GM19395 (cell line): ENCODE data around the gene MSLN.

Experiments used
- ATAC-seq: cut with Tn5 transposase; IDR thresholded peaks from one replicate; pipeline ENCODE4 v1.9.1; 2021; ENCODE audit warnings: mild to moderate bottlenecking, moderate library complexity; ENCODE audit not compliant: unreplicated experiment

The MSLN gene

DNA sequence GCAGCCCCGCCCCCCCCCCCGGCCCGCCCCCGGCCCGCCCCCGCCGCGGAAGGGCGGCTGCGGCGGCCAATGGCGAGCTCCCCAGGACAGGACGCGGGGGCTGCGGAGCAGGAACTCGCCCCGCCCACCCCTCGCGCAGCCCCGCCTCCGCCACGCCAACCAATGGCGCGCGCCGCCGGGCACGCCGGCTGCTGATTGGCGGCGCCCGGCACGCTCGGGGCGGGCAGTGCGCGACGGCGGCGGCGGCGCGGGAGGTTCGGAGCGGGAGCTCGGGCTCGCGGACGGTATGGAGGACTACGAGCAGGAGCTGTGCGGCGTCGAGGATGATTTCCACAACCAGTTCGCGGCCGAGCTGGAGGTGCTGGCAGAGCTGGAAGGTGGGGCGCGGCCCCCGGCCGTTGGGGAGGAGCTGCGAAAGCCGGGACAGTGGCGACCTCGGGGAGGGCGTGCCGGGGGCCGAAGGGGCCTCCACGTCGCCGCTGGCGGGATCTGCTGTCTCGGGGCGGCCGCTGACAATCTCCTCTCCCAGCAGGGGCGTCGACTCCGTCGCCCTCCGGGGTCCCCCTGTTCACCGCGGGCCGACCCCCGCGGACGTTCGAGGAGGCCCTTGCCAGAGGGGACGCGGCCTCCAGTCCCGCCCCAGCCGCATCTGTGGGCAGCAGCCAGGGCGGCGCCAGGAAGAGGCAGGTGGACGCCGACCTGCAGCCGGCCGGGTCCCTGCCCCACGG lies 28.0 kb downstream of the MSLN start, which contains the start of gene CHTF18:
Gene CHTF18 (plus strand): TSS at position 222 of the 728 bp plus-strand sequence. CDS start 65 bp downstream, at position 287.
- peak; percentile 72 for ATAC-seq

- ATAC-seq: no peak
These were observed 28.8 kb downstream of the MSLN start for GRCh38 chr16:789191-789850.

- no peak for ATAC-seq
These were observed 29.6 kb downstream of the MSLN start for GRCh38 chr16:790086-790485.

- no peak for ATAC-seq
These were observed 30.6 kb downstream of the MSLN start for GRCh38 chr16:791131-791530.

DNA sequence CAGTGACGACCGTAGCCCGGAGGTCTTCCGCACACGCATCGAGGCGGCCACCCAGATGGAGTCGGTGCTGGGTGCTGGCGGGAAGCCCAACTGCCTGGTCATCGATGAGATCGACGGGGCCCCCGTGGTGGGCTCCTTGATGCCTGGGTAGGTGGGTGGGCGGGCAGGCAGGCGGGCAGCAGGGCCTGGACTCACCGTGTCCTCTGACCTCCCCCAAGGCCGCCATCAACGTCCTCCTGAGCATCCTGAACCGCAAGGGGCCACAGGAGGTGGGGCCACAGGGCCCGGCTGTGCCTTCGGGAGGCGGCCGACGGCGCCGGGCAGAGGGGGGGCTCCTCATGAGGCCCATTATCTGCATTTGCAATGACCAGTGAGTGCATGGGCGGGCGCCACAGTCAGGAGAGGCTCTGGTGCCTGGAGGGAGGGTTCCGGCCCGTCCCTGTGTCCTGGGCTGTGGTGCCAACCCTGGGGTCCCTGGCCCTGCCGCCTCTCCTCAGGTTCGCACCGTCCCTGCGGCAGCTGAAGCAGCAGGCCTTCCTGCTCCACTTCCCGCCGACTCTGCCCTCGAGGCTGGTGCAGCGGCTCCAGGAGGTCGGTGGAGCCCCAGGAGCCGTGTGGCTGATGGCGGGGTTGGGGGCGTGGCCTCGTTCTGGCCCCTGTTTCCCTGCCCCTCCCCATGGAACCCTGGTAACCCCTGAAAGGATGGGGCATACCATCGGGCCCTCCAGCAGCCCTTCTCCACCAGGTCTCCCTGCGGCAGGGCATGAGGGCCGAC lies 31.9 kb downstream of the MSLN start:
- no peak for ATAC-seq

DNA sequence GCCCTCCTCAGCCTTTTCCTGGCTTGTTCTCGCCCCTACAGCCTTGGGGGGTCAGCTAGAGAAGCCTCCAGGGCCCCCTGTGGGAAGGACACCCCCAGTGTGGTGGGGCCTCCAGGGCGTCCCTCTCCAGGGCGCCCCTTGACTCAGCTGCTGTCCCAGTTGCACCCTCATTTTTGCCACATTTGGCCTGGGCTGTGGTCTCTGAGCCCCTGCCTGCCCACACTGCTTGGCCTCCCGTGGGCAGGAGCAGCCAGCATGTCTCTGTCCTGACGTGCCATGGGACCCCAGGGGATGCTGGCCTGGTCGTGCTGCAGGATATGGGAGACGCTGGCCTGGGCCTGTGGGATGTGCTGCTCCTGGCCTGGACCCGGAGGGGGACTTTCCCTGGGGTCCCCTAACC lies 32.9 kb downstream of the MSLN start:
- ATAC-seq: no peak

- ATAC-seq: no peak
These were observed 33.7 kb downstream of the MSLN start for GRCh38 chr16:794091-794822.

- ATAC-seq: no peak
These were observed 34.4 kb downstream of the MSLN start for GRCh38 chr16:794853-795466.

DNA sequence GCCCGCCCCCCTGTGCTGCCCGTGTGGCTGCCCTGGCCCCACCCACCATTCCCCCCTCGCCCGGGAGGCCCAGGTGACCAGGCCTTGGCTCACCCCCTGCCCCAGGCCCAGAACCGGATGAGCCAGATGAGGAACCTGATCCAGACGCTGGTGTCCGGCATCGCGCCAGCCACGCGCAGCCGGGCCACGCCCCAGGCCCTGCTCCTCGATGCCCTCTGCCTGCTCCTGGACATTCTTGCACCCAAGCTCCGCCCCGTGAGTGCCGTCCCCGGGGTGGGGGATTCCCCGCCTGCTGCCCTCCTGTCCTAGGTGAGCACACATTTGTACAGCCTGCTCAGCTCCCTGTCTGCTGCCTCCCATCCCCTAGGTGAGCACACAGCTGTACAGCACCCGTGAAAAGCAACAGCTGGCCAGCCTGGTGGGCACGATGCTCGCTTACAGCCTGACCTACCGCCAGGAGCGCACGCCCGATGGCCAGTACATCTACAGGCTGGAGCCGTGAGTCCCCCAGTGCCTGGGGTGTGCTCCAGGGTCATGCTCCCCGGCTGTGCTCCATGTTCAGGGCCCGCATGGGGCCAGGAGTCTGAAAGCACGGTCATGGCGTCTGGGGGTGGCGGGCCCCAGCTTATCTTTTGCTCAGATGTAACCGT lies 35.2 kb downstream of the MSLN start:
- no peak for ATAC-seq

- no peak for ATAC-seq
These were observed 36.0 kb downstream of the MSLN start for GRCh38 chr16:796296-797119.

- no peak for ATAC-seq
These were observed 36.5 kb downstream of the MSLN start for GRCh38 chr16:797120-797420.

DNA sequence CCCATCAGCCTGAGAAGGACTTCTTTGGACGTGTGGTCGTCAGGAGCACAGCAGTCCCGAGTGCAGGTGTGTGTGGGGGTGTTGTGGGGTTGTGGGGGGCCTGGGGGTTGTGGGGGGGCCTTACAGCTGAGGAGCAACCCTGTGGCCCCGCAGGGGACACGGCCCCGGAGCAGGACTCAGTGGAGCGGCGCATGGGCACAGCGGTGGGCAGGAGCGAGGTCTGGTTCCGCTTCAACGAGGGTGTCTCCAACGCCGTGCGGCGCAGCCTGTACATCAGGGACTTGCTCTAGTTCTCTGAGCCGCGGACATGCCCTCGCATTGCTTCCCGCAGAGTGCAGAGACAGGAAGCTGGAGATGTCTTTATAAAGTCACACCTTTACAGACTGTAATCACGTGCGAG lies 37.2 kb downstream of the MSLN start:
- ATAC-seq: no peak

DNA sequence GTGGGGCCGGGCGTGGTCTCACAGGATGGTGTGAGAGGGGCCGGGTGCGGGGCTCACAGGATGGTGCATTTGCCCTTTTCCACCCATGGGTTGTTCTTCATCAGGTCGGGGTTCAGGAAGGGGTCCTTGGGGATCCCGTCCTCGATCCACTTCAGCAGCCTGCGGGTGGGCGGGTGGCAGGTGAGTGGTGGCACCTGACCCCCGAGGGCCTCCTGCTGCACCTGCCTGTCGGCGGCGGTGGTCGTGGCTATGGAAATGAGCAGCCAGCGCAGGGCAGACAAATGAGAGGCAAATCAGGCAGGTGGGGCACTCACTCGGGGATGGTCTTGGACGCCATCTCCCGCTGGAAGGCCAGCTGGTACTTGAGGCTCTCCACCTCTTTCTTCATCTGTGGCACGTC lies 38.1 kb downstream of the MSLN start:
- no peak for ATAC-seq

DNA sequence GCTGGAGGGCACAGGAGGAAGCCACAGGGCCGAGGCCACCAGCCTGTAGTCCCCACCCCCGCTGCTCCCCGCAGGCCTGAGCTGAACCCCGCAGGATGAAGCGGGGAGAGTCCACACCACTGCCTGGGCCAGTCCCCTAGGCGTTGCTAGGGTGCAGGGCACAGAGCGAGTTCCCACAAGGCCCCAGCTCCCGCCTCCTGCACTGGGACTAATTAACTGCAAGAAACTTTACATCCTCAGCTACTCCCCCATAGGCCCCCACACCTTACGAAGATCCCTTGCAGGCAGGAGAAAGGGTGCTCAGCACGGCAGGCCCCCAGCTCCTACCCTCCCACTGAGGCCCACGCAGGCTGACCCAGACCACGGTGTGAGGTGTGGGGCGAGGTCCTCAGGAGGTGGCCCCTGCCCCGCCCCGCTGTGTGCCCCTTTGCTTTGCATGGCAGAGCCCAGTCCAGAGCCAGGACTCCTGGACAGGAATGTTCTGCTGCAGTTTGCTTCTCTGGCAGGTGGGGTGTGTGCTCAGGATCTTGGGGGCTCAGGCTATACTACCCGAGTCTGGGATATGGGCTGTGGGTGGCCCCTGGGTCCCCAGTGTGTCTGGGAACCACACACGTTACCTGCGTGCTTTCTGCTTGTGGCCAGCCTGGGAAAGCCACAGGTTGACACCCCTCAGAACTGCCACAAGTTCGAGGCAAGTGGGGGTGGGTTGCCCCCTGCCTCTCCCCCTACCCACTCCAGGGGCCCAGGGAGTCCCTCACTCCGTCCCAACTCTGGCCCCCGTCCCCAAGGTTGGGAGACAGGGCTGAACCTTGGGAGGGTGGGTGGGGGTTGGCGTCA lies 38.8 kb downstream of the MSLN start:
- no peak for ATAC-seq

GRCh38 chr16:799948-800833 lies 39.7 kb downstream of the MSLN start, which contains the start of gene GNG13:
GNG13 (minus strand) TSS chr16:800734; CDS start chr16:799077, 1,657 bp downstream.
- no peak for ATAC-seq

DNA sequence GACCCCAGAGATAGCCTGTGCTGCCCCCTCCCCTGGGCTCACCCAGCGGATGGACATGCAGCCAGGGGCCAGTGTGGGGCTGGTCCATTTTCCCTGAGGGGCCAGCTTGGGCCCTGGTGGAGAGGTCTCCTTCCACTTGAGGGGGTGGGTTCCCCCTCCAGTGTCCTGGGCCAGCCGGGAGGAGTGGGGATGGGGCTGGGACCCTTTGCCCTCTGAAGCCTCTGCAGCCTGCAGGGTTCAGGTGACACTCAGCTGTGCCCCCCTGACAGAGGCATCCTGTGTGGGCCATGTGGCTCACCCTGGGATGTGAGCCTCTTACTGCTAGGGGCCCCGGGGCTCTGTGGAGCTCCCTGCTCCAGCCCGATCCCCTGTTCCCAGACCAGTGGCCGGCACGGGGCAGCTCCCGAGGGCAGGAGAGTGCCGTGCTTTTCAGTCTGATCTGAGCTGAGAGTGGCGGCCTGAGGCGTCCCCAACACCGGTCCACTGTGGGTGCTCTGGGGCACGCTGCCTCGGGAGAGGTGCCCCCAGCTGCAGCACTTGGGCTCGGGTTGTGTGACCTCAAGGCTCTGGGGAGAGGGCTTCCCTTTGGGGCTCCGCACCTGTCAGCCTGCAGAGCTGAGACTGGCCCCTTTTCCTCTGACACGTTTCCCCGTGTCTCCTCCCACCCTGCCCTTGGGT lies 40.4 kb downstream of the MSLN start:
- ATAC-seq: no peak
